ENCODE data around the gene IRF2BP2.
A peak's percentile ranks its signal among the peaks of the same experiment; 100 is the strongest.

Gene IRF2BP2

DNA sequence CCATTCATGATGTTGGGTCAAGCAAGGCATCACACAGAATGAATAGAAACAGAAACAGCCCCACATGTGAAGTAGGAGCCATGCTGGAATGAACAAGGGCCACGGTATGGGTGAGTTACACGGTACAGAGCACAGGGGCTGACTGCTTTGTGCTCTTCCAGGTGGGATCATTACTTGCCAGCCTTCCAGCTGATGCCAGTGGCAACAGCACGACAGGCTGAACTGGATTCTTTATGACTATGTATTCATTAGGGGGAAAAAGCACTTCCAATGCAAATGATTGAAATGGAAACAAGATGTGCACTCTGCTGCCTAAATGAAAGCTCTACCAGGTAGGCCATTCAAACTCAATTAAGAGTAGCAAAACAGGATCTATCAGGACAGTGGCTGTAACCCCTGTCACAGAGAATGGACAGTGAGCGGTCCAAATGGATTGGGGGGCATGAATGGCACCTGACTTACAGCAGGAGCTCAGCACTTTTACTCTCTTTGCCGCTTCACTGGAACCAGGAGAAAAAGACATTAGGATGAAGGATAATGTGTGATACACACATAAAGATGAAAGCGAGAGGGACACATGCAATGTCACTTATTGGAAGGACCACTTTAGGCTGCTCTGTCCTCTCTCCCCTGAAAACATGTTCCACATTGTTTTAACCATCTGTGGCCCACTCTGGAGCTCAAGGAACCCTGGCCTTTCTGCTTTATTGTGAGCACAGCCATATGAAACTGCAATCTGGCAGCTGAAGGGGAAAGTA is 23.4 kb upstream of the IRF2BP2 start:
- DNase-seq, result no peak

DNA sequence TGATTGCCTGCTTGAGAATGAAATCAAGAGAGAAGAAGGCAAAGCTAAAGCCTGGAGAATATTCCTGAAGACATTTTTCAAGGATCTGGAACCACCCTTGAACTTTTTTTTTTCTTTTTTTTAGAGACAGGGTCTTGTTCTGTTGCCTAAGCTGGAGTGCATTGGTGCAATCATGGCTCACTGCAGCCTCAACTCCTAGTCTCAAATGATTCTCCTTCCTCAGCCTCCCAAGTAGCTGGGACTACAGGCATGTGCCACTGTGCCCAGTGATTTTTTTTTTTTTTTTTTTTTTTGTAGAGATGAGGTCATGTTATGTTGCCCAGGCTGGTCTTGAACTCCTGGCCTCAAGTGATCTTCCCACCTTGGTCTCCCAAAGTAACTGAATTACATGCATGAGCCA is 22.2 kb upstream of the IRF2BP2 start:
- DNase-seq, result no peak

DNA sequence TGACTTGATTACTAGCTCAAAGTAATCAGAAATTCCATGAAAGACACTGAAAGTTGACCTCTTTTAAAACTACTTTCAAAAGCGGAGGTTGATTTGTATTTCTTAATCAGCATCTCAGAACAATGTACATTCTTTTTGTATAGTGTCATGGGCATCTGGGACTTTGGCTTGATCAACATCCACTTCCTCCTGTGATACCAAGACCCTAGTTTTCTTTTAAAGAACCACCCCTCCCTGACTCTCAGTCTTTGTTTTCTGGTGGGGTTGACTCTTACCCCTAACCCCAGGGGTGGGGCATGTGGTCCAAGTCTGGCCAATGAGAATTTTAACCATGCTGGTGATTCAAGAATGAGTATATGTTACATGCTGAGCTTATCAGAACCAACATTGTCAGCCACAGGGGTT is 21.7 kb upstream of the IRF2BP2 start:
- no peak for DNase-seq

DNA sequence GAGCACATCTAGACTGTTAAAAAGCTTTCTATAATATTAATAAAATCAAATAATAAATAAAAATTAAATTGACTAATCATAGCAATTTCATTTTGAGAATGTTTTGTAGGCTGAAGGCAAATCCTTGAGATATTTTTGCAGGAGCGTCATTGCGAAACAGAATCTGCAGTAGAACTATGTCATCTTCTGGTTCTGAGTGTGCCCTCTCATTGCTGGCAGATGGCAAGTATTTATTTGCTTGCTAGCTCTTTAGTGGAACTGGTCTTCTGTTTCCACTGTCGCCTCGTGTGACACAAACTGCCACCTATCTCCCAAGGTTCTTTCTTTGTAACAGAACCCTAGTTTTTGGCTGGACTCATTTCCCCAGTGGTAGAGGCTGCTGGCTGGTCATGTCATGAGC is 19.0 kb upstream of the IRF2BP2 start:
- no peak for DNase-seq

DNA sequence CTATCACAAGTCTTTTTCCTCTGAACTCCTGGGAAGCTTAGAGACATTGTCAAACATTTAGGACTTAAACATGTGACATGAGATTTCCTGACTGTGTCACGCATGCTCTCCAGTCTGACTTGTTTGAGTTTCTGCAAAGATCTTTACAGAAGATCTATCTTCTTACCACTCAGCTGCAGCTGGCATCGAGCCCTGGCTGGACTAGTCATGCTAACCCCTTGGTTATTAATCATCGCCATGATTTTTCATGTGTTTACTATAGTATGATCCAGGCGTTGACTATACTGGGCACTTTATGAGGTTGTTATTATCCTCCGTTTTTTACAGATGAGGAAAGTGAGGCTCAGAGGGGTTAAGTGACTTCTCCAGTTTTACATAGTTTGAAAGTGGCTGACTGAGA is 18.1 kb upstream of the IRF2BP2 start:
- DNase-seq, result no peak

DNA sequence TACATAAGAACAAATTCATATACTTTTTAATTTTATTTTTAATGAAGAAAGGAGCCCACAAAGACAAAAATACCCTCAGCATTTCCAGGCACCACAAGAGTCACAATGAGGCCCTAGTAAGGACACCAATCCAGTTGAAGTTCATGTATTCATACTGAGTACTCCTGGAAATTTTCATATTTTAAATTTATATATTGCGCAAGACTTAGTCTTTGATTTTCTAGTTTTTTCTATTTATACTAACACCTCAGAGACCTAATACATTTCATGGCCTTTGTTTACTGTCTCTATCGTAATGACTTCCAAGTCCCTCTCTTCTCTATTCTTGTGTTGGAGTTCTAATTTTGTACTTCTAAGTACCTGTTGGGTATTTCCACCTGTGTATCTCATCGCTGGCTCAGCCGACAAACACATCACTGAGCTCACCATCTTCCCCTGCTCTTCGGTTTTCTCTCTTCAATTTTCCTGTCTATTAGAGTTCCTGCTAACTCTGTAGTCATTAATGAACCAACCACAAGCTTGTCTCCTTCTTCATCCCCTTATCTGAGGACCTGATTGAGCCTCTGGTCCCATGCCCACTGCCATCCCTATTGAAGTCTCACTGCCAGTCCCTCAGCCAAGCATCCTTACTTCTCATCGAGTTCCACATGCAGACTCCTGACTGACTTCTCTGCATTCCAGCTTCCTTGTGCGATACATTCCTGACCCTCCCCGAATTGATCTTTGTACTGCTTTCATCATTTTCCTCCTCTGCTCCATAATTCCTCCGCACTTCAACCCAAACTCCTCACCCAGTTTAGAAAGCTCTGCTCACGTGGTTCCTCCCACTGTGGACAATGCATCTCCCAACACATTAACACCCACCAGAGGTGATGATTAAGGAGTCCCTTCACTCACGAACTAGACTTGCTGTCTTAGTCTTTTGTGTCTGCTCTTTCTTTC is 17.3 kb upstream of the IRF2BP2 start:
- DNase-seq, result no peak

DNA sequence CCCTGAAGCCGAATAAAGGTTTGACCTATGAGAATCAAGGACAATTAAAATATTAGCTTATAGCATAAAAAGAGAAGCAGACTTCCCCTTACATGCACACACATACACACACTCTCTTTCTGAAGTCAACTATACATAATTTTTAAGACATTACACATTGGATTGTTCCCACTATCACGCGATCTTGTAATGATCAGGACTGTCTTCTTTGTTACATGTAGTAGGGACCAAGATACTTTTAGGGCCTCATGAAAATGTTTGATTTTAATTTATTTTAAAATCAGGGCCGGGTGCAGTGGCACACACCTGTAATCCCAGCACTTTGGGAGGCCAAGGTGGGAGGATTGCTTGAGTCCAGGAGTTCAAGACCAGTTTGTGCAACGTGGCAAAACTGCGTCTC is 16.4 kb upstream of the IRF2BP2 start:
- DNase-seq, result no peak

DNA sequence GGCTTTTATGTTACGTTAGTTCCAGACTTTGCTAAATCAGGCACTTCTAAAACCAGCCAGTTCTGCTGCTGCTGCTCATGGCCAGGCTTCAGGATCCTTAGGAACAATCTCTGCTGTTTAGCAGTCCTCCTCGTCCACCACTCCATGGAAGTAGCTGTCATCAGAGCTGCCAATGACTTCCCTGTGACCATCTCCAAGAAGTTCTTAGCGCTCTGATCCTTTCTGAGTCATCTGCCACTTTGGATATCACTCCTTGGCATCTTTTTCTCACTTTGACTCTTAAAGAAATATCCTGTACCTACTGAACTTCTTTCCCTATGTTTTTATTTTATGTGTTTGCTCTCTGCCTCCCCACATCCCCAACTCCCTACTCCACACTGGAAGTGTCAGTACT is 14.7 kb upstream of the IRF2BP2 start:
- no peak for DNase-seq

DNA sequence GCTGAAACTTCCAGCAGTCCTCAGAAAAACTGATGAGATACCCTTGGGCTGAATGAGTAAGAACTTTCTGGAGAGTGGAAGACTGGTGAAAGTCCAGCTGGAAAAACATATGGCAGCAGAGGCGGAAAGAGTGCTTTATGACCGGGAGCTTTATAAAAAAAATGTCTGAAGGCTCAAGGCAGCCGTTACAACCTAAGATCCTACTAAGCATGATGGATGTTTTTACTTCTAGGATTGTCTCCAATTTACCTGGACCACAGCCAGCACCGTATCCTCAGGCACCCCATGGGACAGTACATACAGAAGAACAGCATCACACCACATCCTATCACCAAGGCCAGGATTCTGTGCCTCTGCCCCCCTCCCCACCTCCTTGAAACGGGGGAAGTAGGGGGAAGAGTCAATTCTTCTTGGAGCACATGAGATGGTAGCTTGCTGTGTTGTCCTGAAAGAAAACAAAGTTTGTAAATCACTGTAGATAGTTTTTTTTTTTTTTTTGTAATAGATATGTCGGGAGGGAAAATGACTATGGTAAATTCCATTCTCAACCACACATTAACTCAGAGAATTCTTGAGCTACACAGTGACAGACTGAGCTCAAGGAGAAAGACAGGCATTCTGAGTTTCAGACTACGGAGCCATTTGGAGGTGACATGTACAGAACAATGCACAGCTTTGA is 11.8 kb upstream of the IRF2BP2 start:
- no peak for DNase-seq

DNA sequence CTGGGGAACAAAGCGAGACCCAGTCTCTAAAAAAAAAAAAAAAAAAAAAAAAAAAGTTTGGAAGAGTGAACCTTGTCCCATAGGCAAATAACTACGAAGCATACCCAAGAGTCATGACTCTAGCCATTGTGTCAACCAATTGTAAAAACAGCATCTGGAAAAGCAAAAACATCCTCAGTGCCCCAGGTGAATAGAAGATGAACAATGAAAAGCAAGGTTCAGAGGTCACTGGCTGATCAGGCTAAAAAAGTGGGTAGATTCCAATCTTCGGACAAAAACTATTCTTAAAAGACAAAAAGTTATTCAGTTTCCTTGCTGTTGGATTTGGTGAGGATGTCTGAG is 11.1 kb upstream of the IRF2BP2 start:
- no peak for DNase-seq

DNA sequence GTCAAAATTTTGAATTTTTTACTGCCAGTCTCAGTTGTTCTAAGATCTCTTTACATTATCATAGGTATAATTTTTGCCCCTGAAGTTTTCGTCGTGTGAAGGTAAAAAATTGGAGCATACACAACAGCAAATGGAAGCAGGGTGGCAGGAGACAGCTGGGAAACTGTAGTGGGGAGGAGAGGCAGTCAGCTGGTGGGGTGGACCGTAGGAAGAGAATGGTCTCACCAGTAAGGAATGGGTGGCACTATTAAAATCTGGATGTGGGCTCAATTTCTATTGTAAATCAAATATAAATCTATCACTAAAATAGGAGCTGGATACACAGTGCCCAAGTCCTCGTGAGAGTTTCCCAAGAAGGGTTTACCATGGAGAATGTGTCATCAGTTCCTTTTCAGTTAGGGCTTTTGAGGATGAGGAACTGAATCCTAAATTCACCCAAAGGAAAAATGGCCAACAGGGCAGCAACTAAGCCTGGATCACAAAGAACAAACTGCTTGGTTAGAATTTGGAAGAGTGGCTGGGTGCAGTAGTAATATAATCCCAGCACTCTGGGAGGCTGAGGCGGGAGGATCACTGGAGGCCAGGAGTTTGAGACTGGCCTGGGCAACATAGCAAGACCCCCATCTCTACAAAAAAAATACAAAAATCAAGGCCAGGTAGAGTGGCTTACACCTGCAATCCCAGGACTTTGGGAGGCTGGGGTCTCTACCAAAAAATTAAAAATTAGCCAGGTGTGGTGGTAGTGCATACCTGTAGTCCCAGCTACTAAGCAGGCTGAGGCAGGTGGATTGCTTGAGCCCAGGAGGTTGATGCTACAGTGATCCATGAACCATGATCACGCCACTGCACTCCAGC is 10.5 kb upstream of the IRF2BP2 start:
- no peak for DNase-seq

DNA sequence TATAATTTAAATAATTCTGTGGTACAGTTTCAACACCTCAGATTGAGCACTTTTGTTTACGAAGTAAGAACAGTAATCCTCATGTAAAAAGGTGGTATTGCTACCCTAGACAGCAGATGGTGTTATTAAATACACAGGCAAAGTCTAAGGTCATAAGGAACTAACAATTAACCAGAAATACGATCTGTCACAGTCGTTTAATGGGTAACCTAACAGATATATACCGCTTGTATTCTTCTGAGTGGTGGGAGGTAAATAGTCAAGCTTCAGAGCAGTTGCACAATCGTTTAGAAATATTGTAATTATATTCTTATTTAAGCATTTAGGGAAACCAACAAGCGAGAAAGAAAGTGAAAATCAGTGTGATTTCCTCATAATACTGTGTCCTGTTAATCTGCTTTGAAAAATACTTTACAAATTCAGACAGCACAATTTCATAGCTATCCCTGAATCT is 9.8 kb upstream of the IRF2BP2 start:
- DNase-seq, result no peak

DNA sequence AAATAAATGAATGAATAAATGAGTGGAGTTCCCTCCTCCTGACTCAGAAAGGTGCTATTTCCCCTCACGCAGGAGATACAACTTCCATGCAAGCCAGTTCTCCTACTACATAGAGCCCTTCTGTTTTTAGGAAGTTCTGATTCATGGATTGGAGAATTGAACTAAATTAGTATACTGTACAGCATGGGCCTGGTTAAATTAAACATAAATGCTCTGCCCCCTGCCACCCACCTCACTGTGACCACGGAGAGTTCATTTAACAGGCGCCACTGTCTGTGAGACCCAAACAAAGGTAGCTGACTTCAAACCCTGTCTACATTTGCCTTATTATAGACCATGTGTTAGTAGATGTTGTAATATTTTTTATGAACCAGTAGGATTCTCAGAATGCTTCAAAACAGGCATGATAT is 9.1 kb upstream of the IRF2BP2 start:
- no peak for DNase-seq

DNA sequence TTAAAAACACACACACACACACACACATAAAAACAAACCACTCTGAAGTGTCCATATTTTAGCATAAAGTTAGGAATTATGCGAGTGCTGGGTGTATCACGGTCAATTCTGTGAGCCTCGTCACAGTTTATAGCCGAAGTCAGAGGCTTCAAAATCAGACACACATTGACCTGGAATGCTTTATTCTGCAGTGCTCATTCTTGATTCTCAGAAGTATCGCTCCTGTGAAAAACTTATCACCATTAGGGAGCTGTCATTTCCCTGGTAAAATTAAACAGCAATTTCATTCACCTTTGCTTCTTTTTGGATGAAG is 8.7 kb upstream of the IRF2BP2 start:
- DNase-seq, result no peak

DNA sequence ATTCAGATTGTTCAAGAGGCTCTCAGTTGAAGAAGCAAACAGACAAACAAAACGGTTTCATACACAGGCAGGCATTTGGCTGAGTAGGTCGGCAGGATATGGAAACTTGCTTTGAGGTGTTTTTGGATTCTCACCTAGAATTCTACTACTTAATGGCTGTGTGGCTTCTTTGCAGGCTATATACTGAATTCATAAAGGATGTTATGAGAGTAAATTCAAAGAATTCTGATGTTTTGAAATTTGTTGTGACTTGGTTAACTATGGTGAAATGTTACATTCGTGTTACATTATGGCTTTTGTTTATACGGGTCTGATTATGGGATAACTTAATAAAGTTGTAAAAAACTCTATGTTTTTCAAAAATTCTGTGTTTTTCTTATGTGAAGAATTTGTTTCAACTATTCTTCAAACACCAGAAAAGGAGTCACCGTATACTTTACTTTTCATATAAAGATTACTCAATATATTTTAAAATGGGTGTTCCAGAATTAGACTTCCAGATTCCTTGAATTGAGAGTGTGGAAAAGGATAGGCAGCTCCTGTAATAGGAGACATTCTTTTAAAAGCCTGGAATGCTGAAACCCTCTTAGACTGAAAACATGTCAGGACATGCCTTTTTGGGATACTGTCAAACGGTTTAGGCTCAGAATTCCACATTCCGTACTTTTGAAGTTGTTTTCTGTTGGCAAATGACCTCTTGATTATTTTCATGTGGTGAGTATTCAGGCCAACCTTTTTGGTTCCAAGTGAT is 8.2 kb upstream of the IRF2BP2 start:
- DNase-seq, result no peak

DNA sequence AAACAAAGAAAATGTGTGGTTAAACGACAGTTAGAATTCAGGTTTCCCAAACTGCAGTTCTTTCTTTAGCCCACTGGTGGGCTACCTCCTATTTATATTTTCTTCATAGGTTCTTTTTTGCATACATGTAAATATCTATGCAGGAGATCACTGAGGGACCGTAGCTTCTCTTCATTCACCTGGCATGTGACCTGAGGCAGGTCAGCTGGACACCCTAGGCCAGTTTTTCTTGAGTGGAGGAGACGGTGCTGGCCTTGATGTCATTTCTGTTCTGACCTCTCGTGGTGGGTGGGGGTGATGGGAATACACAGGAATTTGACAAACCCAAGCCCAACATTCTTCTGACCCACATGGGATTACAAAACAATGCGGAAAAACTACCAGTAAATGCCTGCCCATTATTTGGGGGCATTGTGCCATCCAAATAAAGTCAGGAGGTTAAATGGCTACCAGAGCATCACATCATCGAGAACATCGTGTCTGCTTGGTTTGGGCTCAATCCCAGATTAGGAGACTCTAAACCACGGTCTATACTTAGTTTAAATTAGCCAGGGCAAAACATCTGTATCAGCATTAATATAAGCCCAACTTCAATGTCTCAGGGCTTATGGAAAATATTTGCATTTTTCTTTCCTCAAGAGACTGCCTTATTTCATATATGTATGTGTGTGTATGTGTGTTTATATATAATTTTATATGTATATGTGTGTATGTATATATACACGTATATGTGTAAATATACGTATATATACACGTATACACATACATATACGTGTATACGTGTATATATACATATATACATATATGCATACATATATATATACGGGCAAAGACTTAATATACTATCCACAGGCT is 7.4 kb upstream of the IRF2BP2 start:
- DNase-seq, result no peak

DNA sequence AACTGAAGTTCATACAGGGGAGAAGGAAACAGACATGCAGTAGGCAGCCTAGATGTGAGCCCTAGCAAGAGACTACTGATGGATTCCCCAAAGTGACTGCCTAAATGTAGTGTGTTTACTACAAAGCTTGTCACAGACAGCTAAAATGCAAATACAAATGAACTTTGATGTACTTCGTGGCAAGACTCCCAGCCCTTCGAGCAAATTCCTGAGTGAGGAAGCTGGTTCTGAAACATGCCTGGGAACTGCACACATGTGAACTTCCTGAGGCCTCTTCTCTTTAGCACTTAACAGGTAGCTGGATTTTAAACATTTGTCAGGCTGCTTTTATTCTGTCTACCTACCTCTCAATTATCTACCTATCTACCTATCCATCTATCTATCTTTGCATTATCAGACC is 6.7 kb upstream of the IRF2BP2 start:
- no peak for DNase-seq

DNA sequence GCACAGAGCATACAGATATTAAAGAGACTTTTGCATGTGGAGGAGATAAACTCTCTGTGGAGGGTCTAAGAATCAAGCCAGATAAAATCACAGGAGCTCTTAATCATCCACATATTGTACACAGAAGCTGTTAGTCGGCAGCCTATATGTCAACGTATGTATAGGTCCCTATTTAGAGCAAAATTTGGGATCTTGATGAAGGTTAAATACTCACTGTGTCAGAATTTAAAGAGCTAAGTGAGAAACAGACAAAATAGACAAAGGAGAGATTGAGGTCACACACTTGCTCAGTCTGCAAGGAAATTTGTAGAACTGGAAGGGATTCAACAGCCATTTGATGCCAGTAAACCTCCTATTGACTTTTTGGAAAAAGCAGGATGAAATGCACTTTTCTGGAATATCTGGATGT is 4.1 kb upstream of the IRF2BP2 start:
- DNase-seq, result no peak

DNA sequence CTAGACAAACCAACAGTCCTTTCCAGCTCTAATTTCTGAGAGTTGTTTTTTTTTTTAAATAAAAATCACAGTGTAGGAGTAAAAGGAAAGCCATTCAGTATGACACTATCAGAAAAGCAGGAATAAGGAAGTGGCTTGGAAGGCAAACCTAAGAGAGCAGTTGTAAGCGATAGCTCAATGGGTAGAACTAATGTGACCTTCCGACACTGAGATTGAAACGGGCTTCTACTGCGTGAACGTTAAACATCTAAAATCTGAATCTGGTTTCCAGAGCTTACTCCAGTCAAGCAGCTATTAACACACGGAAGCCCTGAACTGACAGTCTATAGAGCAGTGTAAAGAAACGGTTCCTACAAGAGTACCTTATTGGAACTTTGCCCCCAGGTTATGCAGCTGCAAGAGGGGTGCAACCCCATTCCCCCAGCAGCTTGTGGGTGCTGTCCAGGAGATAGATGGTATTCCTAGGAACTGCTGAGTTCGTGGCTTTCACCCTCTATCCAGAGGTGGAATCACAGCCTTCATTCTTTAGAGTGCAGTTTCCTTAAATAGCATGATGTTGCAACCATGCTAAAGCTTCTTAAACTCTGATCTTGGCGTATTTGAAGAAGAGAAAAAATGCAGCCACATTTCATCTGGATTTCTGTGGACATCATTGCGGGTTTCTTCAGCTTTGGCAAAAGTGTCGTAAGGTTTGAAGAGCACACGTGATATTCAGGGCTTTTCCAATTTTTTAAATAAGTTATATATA is 3.3 kb upstream of the IRF2BP2 start:
- no peak for DNase-seq

DNA sequence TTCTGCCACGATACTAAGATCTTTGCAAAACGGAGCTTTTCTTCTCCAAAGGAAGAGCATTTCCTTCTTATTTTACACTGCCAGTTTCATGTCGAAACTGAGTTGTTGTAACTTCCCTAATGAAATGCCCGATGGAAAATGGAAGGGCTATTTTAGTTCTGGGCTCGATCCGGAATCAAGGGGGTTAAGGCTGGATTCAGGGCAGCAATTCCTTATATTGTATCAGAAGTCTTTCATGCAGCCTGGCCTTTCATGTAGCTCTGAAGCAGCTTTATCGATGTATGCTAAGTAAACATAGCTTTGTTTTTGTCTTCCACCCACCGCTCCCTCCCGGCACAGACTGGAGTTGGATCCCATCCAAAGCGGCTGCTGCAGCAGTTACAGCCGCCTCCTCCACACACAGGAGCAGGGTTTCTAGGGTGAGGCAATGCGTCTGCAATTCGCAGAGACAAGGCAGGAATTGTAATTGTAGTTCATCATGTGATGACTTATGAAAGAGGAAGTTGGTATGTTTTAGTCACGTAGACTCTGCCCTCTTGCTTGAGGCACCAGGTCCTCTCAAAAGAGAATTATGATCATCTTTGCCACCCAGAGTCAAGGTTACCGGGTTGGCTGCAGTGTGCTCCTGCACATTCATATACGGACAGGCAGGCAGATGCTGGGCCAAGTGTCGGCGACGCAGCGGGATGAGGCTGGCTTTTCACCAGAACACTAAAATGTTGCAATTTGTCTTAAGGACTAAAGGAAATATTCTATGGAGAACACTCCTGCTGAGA is 2.6 kb upstream of the IRF2BP2 start:
- peak; percentile 91 for DNase-seq
